Type B pancreatic cell (in vitro differentiated cells): ENCODE measurements around the gene MYL1. TPM values are rescaled to one million over a fixed set of nuclear protein-coding genes. Genes with fewer than 3 reads are reported as not detected.

Experiments
- DNase-seq: peaks from one replicate; pipeline ENCODE4 v3.0.0; 2021; ENCODE audit warnings: mixed read lengths; ENCODE audit not compliant: unreplicated experiment; ENCODE audit errors: extremely low spot score
- H3K27ac Mint-ChIP-seq: 2 replicates; pipeline ENCODE4 v1.8.0; 2021; ENCODE audit warnings: mild to moderate bottlenecking, mixed read lengths
- H3K27me3 Mint-ChIP-seq: 2 replicates; pipeline ENCODE4 v1.8.0; 2021; ENCODE audit warnings: mixed read lengths
- H3K36me3 Mint-ChIP-seq: 2 replicates; pipeline ENCODE4 v1.8.0; 2021; ENCODE audit warnings: mixed read lengths
- H3K4me1 Mint-ChIP-seq: one replicate; pipeline ENCODE4 v1.8.0; 2021; ENCODE audit warnings: mixed read lengths; ENCODE audit not compliant: unreplicated experiment
- H3K4me3 Mint-ChIP-seq: 2 replicates; pipeline ENCODE4 v1.8.0; 2021; ENCODE audit warnings: mild to moderate bottlenecking, mixed read lengths
- H3K9me3 Mint-ChIP-seq: 2 replicates; pipeline ENCODE4 v1.8.0; 2021; ENCODE audit warnings: mixed read lengths
- CTCF ChIP-seq: fragments of 200-600 bp; sonication (generic); conservative IDR thresholded peaks from 2 replicates; pipeline ENCODE4 v1.5.0; 2021; ENCODE audit warnings: antibody characterized with exemption, mild to moderate bottlenecking
- total RNA-seq: library from RNA; stranded (reverse); gene quantifications from 2 replicates; pipeline ENCODE4 v1.2.1, GENCODE V29; 2021; ENCODE audit warnings: low replicate concordance

The MYL1 gene
- total RNA-seq, 1 donor from 2014 or later, result 4.9 TPM

GRCh38 chr2:210269148-210269547 is 45.8 kb downstream of the MYL1 start:
- H3K4me3 Mint-ChIP-seq, result no peak overlapping the region
- no peaks in the 10 kb centered on the region for H3K4me1 Mint-ChIP-seq
- no peak overlapping the region for H3K27ac Mint-ChIP-seq
- no peak for TF ChIP-seq CTCF
- peaks cover 8% of the 10 kb centered on the region for H3K27me3 Mint-ChIP-seq
- DNase-seq, result no peak
- no peaks in the 10 kb centered on the region for H3K9me3 Mint-ChIP-seq
- no peaks in the 10 kb centered on the region for H3K36me3 Mint-ChIP-seq

- Mint-ChIP-seq H3K9me3 (no peaks in the 10 kb centered on the region), H3K4me3 (no peak overlapping the region)
- TF ChIP-seq CTCF, result no peak
Measured at GRCh38 chr2:210268281-210268680, 46.7 kb downstream of the MYL1 start.

GRCh38 chr2:210267698-210268097 is 47.3 kb downstream of the MYL1 start:
- Mint-ChIP-seq H3K27me3 (peaks cover 8% of the 10 kb centered on the region), H3K36me3 (no peaks in the 10 kb centered on the region), H3K4me1 (no peaks in the 10 kb centered on the region), H3K4me3 (no peak overlapping the region), H3K9me3 (no peaks in the 10 kb centered on the region), H3K27ac (no peak overlapping the region)
- no peak for TF ChIP-seq CTCF
- DNase-seq, result no peak

More at GRCh38 chr2:210268281-210268680, 46.7 kb downstream of the MYL1 start:
- no peak overlapping the region for H3K27ac Mint-ChIP-seq
- peaks cover 8% of the 10 kb centered on the region for H3K27me3 Mint-ChIP-seq
- H3K4me1 Mint-ChIP-seq, result no peaks in the 10 kb centered on the region
- H3K36me3 Mint-ChIP-seq, result no peaks in the 10 kb centered on the region
- no peak for DNase-seq

- Mint-ChIP-seq H3K4me1 (no peaks in the 10 kb centered on the region), H3K9me3 (no peaks in the 10 kb centered on the region), H3K36me3 (no peaks in the 10 kb centered on the region), H3K27me3 (peaks cover 11% of the 10 kb centered on the region), H3K27ac (no peak overlapping the region), H3K4me3 (no peak overlapping the region)
- DNase-seq, result no peak
- no peak for TF ChIP-seq CTCF
Measured at GRCh38 chr2:210264282-210264681, 50.7 kb downstream of the MYL1 start.

GRCh38 chr2:210263841-210264240 is 51.1 kb downstream of the MYL1 start:
- H3K27ac Mint-ChIP-seq, result no peak overlapping the region
- no peak overlapping the region for H3K4me3 Mint-ChIP-seq

More at GRCh38 chr2:210263841-210264240, 51.1 kb downstream of the MYL1 start:
- Mint-ChIP-seq H3K27me3 (peaks cover 11% of the 10 kb centered on the region), H3K36me3 (no peaks in the 10 kb centered on the region), H3K4me1 (no peaks in the 10 kb centered on the region), H3K9me3 (no peaks in the 10 kb centered on the region)
- no peak for TF ChIP-seq CTCF
- no peak for DNase-seq
